Posterior vena cava (tissue), 2 donors: ENCODE measurements around the gene PPP1R12B. TPM values are rescaled to one million over a fixed set of nuclear protein-coding genes. Genes with fewer than 3 reads are reported as not detected.
"Not testable (repeated sequence)": the region's sequence is repeated elsewhere in the genome, so short reads cannot be mapped to it uniquely, and the experiment has no call there.

Experiments
- DNase-seq: peaks from one replicate; pipeline ENCODE4 v3.0.0-alpha.2; 2020; ENCODE audit warnings: low spot score
- intact Hi-C, 2 donors: fragments of 100-400 bp; cut with DNase I; formaldehyde crosslinking; loops; one replicate each; pipeline versions ENCODE4 v1.14.1 to v1.14.2; 2022 to 2023
- total RNA-seq, 2 donors: library from RNA; stranded (reverse); fragmentation: NEBNext Ultra II Directional; extraction: Animal tissue kit (Norgen Biotek cat#: 25700); gene quantifications; one replicate each; pipeline ENCODE4 v1.2.1, GENCODE V29; 2021
- donor health status: DM: yes; HTN: yes; CAD: no.
- donor health status: DM: yes; HTN: yes; CAD: no.

PPP1R12B gene
- total RNA-seq, 2 donors from 2014 or later, result 545 to 634 TPM

DNA sequence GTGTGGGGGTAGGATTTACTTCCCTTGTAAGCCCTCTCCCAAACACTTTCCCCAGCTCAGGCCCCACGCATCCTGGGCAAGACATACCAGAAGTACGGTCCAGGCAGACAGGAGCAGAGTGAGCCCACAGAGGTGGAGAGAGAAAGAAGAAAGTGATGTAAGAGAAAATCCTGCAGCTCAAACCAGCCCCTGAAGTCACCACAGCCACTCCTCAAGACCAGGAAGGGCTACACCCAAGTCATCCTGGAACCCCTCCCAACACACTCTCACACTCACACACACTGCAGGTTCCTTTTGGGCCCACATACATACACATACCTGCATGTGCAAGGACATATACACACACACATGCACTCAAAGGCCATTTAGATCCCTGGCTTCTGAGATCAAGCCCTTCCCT is 254.9 kb downstream of the PPP1R12B start:
- no peak for DNase-seq
- intact Hi-C loops, result loop anchor here in 1 of 2 donors (10.0 kb wide), 1 partner anchor 259 kb away; the partner anchor contains the start of genes PPP1R12B and UBE2T

DNA sequence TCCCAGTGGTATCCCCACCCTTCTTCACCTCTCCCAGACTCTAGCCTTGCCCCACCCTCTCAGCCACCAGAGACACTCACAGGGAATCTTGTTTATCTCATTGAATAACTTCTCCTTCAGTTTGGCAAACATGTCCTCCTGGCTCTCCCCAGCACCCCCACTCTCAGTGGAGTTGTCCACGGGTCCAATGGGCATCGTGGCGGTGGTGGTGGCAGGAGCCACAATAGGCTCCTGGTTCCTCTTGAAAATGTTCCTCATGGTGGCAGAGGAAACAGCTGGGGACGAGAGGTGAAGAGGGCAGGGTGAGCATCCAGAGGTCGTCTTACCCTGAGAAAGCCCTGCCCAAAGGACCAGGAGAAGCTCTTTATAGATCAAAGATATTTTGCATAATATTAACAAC is 257.0 kb downstream of the PPP1R12B start:
- intact Hi-C loops, result loop anchor here in 1 of 2 donors (10.0 kb wide), 1 partner anchor 261 kb away; the partner anchor contains the start of genes PPP1R12B and UBE2T
- DNase-seq, result no peak

DNA sequence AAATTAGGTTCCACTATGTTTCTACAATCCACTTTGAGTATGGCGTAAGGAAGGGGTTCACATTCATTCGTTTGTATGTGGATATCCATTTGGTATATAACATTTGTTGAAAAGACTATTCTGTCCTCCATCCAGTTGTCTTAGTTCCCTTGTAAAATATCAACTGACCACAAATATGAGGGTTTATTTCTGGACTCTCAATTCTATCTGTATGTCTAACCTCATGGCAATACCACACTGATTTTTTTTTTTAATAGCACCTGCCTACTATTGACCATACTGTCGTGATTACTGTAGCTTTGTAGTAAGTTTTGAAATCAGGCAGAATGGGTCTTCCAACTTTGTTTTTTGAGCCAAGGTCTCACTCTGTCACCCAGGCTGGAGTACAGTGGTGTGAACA is 263.5 kb downstream of the PPP1R12B start:
- DNase-seq, intact Hi-C loops: not testable (repeated sequence)

DNA sequence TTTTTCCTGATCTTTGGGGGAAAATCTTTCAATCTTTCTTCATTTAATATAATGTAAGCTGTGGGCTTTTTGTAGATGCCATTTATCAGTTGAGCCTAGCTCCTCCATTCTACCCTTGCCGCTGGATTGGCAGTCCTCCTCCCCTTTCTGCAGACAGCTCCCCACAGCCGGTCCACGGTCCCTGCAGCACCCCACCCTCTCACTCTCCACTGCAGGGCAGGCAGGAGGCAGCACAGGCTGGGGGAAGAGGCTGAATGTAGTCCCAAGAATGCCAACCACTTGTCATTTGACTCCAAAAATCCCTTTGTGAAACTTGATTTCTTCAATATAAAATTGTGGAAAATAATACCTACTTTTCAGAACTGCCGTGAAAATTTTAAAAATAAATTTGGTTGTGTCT is 265.1 kb downstream of the PPP1R12B start:
- intact Hi-C loops, result no loop called here
- peak; percentile 63 for DNase-seq

DNA sequence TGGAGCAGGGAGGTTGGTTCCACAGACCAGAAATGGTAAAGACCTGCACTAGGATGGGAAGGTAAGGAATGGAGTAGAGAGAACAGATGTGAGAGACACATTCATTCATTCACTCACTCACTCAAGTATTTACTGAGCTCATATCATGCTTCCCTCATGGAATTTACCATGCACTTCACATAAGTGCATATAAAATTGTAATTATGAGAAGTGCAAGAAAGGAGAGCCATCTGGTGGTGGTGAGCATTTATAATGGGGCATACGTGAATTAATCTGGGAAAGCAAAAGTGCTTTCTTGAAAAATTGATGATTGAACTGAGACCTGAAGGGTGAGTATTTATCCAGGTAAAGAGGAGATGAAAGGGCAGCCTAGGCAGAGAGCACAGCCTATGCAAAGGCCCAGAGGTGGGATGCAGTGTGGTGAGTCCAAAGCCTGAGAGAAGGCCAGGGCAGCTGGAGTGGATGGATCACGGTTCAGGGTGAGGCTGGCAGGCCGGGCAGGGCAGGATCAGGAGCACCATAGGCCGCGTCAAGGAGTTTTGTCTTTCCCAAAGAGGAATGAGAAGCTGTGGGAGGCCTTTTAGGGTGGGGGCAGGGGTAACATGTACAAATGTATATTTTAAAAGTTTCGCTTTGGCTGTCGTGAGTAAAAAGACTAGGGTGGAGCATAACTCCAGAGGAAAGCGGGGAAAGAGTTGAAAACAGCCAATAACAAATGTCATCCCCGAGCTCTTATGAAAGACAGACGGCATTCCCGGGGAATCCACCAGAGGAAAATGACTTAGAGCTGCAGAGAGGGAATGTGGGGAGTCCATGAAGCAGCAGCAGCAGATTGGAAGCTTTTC is 266.1 kb downstream of the PPP1R12B start:
- intact Hi-C loops, result loop anchor here in 1 of 2 donors (1.0 kb wide), 1 partner anchor 45 kb away; no protein-coding TSS in a partner anchor

DNA sequence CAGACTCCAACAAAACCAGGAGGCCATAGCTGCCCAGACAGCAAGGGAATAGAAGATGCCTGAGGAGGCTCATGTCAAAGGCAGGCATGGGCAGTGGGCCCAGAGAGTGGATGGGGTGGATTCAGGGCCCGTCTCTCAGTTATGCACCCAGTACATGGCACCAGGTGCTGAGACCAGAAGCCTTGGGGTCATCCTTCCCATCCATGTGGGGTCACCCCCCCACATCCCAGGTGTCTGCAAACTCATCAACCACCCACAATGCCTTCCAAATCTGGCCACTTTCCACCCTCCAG is 266.7 kb downstream of the PPP1R12B start:
- intact Hi-C loops, result loop anchor here in 1 of 2 donors (1.0 kb wide), 1 partner anchor 44 kb away; no protein-coding TSS in a partner anchor
- DNase-seq, result peak; percentile 63

More for the DNA sequence above, 266.1 kb downstream of the PPP1R12B start:
- peak; percentile 67 for DNase-seq

DNA sequence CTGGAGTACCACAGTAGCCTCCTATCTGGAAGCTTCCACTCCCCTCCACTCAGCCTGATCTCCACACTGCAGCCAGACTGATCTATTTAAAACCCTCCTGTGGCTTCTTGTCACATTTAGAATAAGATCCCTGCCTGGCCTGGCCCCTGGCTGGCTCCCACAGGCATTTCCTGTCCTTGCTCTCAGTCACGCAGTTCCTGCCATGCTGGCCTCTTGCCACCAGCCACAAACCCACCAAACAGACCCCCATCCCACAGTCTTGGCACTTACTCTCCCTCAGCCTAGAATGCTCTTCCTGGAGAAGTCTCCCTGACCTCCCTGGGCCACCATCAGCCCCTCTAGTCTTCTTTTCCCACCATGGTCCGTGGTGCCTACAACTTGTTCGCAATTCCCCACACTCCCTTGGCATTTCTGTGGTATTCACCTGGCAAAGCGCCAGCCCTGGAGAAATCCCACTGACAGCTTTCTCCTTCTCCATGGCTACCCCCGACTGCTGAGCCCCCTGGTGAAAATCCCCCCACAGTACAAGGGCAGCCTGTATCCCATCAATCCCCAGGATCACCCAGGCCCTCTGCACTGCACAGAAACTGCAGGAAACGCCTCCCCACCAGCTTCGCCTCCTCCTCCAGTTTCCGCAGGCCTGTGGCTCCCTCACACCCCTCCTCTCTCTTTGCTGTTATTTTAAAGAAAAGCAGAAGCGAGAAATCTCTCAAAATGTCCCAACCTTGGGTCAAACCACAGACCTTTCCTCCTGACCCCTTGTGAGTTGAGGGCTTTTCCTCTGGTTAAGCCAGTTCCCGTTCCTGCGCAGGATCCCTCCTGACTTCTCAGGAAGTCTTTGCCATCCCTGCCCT is 267.2 kb downstream of the PPP1R12B start:
- peak; percentile 83 for DNase-seq

DNA sequence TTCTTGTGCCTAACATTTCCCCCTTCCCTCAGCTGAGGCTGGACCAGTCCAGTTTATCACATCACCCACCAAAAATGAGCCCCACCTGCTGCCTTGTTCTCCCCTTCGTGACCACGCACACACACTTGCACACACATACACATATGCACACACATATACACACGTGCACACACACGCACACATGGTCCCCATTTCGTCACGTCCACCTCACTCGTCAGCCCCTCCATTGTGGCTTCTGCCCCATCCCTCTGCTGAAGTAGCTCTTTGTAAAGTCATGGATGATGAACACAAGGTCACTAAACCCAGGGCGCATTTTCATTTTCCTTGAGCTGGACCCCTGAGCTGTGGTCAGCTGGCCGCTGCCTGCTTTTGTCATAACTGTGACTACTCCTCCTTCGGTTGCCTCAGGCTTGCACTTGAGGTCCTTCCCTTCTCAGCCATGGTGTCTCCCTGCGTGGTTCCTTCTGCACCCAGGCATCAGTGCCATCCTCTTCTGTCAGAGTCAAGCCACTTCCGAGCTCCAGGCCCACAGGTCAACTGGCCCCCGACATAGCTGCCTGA is 267.9 kb downstream of the PPP1R12B start:
- DNase-seq, result peak; percentile 70
- intact Hi-C loops, result no loop called here

More for the DNA sequence above, 267.2 kb downstream of the PPP1R12B start:
- intact Hi-C loops, result loop anchor here in 1 of 2 donors (1.0 kb wide), 1 partner anchor 44 kb away; no protein-coding TSS in a partner anchor

DNA sequence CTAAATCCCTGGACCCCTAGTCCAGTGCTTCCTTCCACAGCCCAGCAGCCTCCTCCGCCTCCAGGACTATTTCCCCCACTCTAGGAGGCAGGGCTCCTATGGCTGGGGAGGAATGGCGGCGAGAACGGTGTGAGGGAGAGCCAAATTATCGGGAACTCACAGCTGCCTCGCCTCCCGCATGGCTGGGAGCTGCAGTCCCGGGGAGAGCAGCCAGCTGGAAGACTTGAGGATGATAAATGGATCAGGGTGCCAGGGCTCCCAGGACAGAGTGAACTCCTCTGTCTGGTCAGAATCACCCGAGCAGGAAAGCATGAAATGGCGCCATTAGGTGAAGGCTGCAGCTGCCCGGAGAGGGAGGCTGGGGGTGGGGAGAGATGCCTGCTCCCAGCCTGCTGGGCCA is 270.5 kb downstream of the PPP1R12B start:
- DNase-seq, result peak; percentile 79
- intact Hi-C loops, result not testable (repeated sequence)

DNA sequence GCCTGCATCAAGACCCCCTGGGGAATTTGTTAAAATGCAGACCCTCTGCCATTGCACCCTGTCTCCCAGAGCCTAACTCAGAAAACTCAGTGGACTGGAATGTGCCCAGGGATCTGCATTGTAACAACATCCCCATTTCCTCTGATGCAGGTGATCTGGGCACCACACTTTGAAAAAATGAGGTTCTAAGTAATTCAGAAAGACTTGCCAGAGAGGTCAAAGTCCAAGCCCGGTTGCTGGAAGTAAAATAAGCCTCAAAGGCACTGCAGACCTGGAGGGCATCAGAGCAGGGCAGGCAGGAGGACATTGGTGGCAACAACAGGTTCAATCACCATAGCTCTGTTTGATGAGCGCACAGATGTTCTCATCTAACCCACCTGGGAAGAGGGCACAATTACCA is 271.0 kb downstream of the PPP1R12B start:
- DNase-seq, result peak; percentile 5
- intact Hi-C loops, result no loop called here

DNA sequence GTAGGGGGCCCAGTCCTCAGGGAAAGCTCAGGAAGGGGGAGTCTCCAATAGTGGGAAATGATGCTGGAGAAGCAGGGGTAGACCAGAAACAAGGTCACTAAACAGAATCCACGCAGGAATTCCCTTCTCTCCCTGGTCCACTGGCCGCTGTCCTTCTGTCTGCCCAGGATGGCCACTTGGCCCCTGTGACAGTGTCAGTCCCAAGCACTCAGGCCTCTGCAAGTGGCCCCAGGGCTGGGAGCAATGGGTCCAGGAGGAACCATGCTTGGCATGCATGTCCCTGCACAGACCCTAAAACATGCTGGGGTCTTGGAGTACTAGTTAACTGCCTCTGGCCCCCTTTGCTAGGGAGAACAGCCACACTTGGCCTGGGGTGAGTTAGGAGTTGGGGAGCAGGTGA is 271.5 kb downstream of the PPP1R12B start:
- peak; percentile 52 for DNase-seq
- intact Hi-C loops, result loop anchor here in 1 of 2 donors (10.0 kb wide), 1 partner anchor 155 kb away; no protein-coding TSS in a partner anchor

DNA sequence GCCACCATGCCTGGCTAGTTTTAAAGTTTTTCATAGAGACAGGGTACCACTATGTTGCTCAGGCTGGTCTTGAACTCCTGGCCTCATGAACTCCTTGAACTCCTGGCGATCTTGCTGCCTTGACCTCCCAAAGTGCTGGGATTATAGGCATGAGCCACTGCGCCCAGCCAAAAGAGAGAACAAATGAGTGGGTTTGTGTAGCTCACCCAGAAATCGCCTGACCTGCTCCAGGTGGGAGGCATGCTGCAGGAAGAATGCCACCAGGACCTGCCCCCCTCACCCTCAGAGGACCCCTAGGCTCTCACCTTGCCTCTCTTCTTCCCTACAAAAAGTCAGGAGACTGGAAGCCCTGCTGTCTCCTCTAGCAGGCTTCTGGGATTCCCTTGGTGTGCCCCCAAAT is 272.9 kb downstream of the PPP1R12B start:
- intact Hi-C loops, result loop anchor here in 1 of 2 donors (10.0 kb wide), 1 partner anchor 157 kb away; no protein-coding TSS in a partner anchor
- peak; percentile 62 for DNase-seq

DNA sequence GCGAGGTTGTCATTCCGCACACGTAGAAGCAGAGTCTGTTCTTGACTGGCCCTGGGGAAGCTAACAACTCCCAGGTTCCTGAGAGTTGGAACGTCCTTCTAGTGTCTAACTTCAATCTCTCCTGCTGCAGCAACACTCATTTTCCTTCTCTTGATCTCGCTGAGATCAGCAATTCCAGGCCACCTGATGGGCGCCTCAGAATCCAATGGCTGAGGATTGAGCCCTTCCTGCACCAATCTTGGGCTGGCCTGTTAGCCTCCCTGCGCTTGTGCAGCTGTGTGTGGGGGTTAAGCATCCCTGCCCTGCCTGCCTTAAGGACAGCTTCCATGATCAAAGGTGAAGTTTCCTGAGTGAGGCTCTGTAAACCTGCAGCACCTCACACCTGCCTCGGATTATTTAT is 273.9 kb downstream of the PPP1R12B start:
- intact Hi-C loops, result loop anchor here in 1 of 2 donors (10.0 kb wide), 1 partner anchor 158 kb away; no protein-coding TSS in a partner anchor
- peak; percentile 10 for DNase-seq

DNA sequence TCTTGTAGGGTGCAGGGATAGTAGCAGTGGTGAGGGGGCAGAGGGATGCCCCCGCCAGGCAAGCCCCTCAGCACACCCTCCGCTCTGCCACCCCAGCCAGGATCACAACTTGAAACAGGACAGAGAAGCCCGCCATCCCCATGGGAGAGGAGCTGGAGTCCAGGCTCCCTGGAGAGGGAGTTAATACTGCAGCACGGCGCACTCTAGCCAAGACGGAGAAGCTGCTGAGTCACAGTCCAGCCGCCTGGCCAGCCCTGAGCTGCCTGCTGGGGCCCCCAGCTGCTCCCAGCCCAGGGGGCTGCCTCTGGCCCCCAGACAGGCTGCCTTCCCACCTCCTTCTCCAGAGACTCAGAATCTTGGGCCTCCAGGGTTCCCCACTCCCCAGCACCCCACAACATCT is 274.6 kb downstream of the PPP1R12B start:
- DNase-seq, result peak; percentile 84
- intact Hi-C loops, result loop anchor here in 1 of 2 donors (10.0 kb wide), 1 partner anchor 158 kb away; no protein-coding TSS in a partner anchor

DNA sequence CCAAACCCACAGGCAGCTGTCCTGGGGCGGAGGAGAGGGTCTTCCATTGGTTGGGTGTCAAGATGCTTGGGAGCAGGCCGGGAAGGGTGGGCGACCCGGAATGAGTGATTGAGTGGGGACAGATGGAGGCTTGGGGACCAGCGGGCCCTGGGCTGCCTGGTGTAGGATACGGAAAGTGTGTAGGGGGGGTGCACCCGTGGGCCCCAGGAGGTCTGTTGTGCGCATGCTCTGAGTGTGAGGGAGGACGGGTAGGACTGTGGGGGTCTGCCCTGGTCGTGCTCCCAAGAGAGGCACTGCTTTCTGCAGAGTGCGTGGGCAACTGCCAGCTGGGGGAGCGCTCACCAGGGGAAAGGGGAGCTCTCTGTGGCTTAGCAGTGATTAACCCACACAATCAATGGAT is 275.0 kb downstream of the PPP1R12B start:
- intact Hi-C loops, result loop anchor here in 1 of 2 donors (10.0 kb wide), 1 partner anchor 159 kb away; no protein-coding TSS in a partner anchor
- peak; percentile 73 for DNase-seq

DNA sequence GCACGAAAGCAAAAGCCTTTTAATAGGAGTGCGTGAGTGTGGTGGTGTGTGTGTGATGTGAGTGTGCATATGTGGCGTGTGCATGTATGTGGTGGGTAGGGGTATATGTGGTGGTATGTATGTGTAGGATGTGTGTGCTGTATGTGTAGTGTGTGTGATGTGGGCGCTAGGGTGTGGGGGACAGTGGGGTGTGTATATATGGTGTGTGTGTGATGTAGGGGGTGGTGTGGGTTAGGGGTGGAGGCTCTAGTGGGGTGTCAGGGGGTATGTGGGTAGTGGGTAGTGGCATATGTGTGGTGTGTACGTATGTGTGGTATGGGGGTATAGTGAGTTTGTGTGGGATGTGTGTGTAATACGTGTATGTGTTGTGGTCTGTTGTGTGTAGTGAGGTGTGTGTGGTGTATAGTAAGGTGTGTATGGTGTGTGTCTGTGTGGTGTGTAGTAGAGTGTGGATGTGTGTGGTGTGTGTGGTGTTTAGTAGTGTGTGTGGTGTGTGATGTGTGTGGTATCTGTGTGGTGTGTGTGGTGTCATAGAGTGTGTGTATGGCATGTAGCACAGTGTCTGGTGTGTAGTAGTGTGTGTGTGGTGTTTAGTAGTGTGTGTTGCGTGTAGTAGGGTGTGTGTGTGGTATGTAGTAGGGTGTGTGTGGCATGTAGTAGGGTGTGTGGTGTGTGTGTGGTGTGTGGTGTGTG is 275.7 kb downstream of the PPP1R12B start:
- intact Hi-C loops, result loop anchor here in 1 of 2 donors (10.0 kb wide), 1 partner anchor 159 kb away; no protein-coding TSS in a partner anchor
- DNase-seq, result peak; percentile 20

DNA sequence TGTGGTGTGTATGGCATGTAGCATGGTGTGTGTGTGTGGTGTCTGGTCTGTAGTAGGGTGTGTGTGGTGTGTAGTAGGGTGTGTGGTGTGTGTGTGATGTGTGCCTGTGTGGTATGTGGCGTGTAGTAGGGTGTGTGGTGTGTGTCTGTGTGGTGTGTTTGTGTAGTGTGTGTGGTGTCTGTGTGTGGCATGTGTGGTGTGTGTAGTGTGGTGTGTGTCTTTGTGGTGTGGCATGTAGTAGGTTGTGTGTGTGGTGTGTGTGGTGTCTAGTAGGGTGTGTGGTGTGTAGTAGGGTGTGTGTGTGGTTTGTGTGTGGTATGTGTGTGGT is 276.2 kb downstream of the PPP1R12B start:
- intact Hi-C loops, result loop anchor here in 1 of 2 donors (10.0 kb wide), 1 partner anchor 160 kb away; no protein-coding TSS in a partner anchor

More for the DNA sequence above, 276.2 kb downstream of the PPP1R12B start:
- peak; percentile 46 for DNase-seq
